ENCODE data around the gene PPP3CA. TPM values are rescaled to one million over a fixed set of nuclear protein-coding genes. Genes with fewer than 3 reads are reported as not detected.

The PPP3CA gene
- total RNA-seq, 1 experiment from 2014 or later: 15.5 TPM

DNA sequence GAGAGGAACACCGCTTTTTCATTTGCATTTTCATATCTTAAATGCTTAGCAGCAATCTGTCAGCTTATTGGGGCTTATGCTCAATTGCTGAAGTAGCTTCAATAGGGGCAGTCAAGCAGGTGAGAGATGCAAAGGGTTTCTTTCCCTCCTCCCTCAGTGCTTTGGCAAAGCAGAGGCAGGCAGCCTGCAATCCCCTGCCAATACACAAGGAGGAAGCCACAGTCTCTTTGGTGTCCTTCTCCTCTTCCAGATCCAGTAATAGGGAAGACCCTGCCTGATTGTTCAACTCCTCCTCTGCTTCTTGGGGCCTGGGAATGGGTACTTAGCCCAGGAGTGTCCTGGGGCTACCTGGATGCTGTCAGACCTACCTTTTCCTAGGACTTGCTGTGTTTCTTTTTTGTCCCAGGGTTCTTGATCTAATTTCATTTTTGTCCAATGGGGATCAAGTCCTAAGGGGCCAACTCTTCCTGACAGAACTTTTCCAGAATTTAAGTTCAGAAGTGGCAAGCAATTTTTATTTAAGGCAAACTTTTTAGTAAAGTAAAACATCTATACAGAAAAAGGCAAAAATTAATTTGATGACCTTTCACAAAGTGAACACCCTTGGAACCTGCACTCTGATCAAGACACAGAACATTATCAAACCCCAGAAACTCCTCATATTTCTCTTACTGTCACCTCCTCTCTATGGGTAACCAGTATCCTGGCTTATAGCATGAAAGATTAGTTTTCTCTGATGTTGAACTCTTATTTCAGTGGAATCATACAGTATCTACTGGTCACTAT lies 260.3 kb downstream of the PPP3CA start:
- Histone ChIP-seq H3K9me3 (ENCODE audit: low read length) (no peaks in the 10 kb centered on the region), H3K27me3 (ENCODE audit: low read length) (no peaks in the 10 kb centered on the region), H3K79me2 (ENCODE audit: low read length) (no peaks in the 10 kb centered on the region), H3K9me2 (replicated peaks; ENCODE audit: low read length) (no peaks in the 10 kb centered on the region), H3K9ac (ENCODE audit: low read length) (no peak overlapping the region), H3K27ac (ENCODE audit: low read length) (no peak overlapping the region), H3K4me1 (ENCODE audit: insufficient read depth, low read length) (no peaks in the 10 kb centered on the region), H3K4me2 (ENCODE audit: low read length) (no peak overlapping the region), H3K36me3 (ENCODE audit: low read depth, low read length) (no peaks in the 10 kb centered on the region), H3K4me3 (ENCODE audit: low read length) (no peak overlapping the region), H3F3A (ENCODE audit: low read length, unreplicated experiment) (no peaks in the 10 kb centered on the region), H2AFZ (ENCODE audit: low read length) (no peak overlapping the region), H4K20me1 (ENCODE audit: low read length) (no peaks in the 10 kb centered on the region)
- no TSS peak for BruUV-seq (replicated peaks)
- no peak for ATAC-seq
- no peak for TF ChIP-seq EZH2 (IDR thresholded peaks at IDR 0.05; ENCODE audit: low read length, unreplicated experiment)
- TF ChIP-seq, protein P1, sequence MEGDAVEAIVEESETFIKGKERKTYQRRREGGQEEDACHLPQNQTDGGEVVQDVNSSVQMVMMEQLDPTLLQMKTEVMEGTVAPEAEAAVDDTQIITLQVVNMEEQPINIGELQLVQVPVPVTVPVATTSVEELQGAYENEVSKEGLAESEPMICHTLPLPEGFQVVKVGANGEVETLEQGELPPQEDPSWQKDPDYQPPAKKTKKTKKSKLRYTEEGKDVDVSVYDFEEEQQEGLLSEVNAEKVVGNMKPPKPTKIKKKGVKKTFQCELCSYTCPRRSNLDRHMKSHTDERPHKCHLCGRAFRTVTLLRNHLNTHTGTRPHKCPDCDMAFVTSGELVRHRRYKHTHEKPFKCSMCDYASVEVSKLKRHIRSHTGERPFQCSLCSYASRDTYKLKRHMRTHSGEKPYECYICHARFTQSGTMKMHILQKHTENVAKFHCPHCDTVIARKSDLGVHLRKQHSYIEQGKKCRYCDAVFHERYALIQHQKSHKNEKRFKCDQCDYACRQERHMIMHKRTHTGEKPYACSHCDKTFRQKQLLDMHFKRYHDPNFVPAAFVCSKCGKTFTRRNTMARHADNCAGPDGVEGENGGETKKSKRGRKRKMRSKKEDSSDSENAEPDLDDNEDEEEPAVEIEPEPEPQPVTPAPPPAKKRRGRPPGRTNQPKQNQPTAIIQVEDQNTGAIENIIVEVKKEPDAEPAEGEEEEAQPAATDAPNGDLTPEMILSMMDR (conservative IDR thresholded peaks at IDR 0.05; ENCODE audit: low read depth, low read length): peak; percentile 48
- ChIA-PET CTCF (no interaction called here), POLR2A (ENCODE audit: unreplicated experiment) (no interaction called here)
- DNase-seq: peak; percentile 18
- intact Hi-C loops (cut with micrococcal nuclease): no loop called here

DNA sequence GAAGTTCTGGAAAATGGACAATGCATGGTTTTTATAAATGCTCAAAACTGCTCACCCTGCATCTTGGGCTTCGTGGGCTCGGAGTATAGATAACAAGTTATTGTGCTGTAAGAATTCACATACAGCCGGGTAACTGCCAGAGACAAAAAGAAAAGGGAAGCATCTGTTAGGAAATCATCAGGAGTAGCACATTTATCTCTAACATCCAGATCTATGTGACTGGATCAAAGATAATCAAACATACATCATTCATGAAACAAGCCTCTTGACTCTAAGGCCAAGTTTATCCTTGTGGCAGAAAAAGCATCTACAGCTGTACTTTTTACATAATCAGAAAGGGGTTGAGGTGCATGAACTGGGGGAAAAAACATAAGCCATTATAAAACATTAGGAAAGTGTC lies 264.2 kb downstream of the PPP3CA start:
- ChIA-PET POLR2A (ENCODE audit: unreplicated experiment) (no interaction called here), CTCF (no interaction called here)
- Histone ChIP-seq H4K20me1 (ENCODE audit: low read length) (no peaks in the 10 kb centered on the region), H3K4me2 (ENCODE audit: low read length) (no peak overlapping the region), H3K27ac (ENCODE audit: low read length) (no peak overlapping the region), H3K4me1 (ENCODE audit: insufficient read depth, low read length) (no peaks in the 10 kb centered on the region), H3K79me2 (ENCODE audit: low read length) (no peaks in the 10 kb centered on the region), H3K4me3 (ENCODE audit: low read length) (no peak overlapping the region), H3K36me3 (ENCODE audit: low read depth, low read length) (no peaks in the 10 kb centered on the region), H3K9me3 (ENCODE audit: low read length) (no peaks in the 10 kb centered on the region), H2AFZ (ENCODE audit: low read length) (no peak overlapping the region), H3F3A (ENCODE audit: low read length, unreplicated experiment) (no peaks in the 10 kb centered on the region), H3K9ac (ENCODE audit: low read length) (no peak overlapping the region), H3K27me3 (ENCODE audit: low read length) (no peaks in the 10 kb centered on the region), H3K9me2 (replicated peaks; ENCODE audit: low read length) (no peaks in the 10 kb centered on the region)
- TF ChIP-seq EZH2phosphoT487 (IDR thresholded peaks at IDR 0.05; ENCODE audit: borderline replicate concordance, low read length): no peak
- no peak for TF ChIP-seq EZH2 (IDR thresholded peaks at IDR 0.05; ENCODE audit: low read length, unreplicated experiment)
- TF ChIP-seq, protein P1 (conservative IDR thresholded peaks at IDR 0.05; ENCODE audit: low read depth, low read length): no peak
- BruUV-seq (replicated peaks): no TSS peak
- DNase-seq (no peak), ATAC-seq (no peak)
- intact Hi-C loops (cut with micrococcal nuclease): no loop called here

DNA sequence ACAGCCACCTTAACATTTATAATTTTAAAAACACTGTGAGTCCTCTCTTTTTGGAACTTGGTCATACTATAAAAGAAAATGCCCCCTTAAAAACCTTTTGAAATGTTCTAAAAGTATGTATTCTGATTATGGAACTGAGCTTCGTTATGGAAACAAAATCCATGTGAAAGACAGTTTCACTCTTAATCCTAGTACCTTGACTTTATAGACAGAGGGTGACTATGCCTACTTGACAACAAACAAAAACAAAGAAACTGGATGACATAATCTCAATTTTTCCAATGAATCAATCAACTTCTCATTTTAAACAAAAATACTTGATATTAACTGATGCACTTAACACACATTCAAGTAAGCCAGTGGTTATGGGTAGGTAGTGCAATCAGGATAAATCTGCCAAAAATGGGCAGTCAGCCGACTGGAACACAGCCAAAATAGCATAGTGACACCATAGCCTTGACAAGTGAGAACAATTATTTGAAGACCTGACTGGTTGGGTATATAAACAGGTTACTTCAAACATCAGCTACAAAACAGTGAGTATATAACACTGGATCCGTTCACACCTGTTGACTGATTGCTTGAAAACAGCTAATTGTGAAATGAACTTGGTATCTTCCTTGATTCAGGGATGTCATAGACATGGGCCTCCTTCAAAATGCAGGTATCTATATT lies 265.5 kb downstream of the PPP3CA start:
- no peaks in the 10 kb centered on the region for H3K4me1 ChIP-seq (ENCODE audit: insufficient read depth, low read length)
- H2AFZ ChIP-seq (ENCODE audit: low read length): no peak overlapping the region
- ATAC-seq (no peak), DNase-seq (no peak)
- H3K79me2 ChIP-seq (ENCODE audit: low read length): no peaks in the 10 kb centered on the region
- no peak overlapping the region for H3K9ac ChIP-seq (ENCODE audit: low read length)
- BruUV-seq (replicated peaks): no TSS peak
- intact Hi-C loops (cut with micrococcal nuclease): no loop called here
- H3K9me2 ChIP-seq (replicated peaks; ENCODE audit: low read length): no peaks in the 10 kb centered on the region
- CTCF ChIA-PET: interaction anchor here (0.6 kb wide), 1 partner anchor 184 kb away, joined by 4 read pairs; no protein-coding TSS in a partner anchor
- no peaks in the 10 kb centered on the region for H3F3A ChIP-seq (ENCODE audit: low read length, unreplicated experiment)
- no peak for TF ChIP-seq EZH2phosphoT487 (IDR thresholded peaks at IDR 0.05; ENCODE audit: borderline replicate concordance, low read length)
- no peak for TF ChIP-seq EZH2 (IDR thresholded peaks at IDR 0.05; ENCODE audit: low read length, unreplicated experiment)
- TF ChIP-seq, protein P1 (conservative IDR thresholded peaks at IDR 0.05; ENCODE audit: low read depth, low read length): no peak
- H3K9me3 ChIP-seq (ENCODE audit: low read length): no peaks in the 10 kb centered on the region
- H3K4me3 ChIP-seq (ENCODE audit: low read length): no peak overlapping the region
- POLR2A ChIA-PET (ENCODE audit: unreplicated experiment): no interaction called here
- no peak overlapping the region for H3K27ac ChIP-seq (ENCODE audit: low read length)
- H3K36me3 ChIP-seq (ENCODE audit: low read depth, low read length): no peaks in the 10 kb centered on the region
- no peak overlapping the region for H3K4me2 ChIP-seq (ENCODE audit: low read length)
- no peaks in the 10 kb centered on the region for H4K20me1 ChIP-seq (ENCODE audit: low read length)
- no peaks in the 10 kb centered on the region for H3K27me3 ChIP-seq (ENCODE audit: low read length)
